ENCODE measurements around the gene CLIP2. TPM values are rescaled to one million over a fixed set of nuclear protein-coding genes. Genes with fewer than 3 reads are reported as not detected.

Gene CLIP2
- total and polyA plus RNA-seq, 2 of the 8 experiments (the other 6 are each of a cell fraction or from before 2014, with no cell fraction given): 8.3 to 41.5 TPM

DNA sequence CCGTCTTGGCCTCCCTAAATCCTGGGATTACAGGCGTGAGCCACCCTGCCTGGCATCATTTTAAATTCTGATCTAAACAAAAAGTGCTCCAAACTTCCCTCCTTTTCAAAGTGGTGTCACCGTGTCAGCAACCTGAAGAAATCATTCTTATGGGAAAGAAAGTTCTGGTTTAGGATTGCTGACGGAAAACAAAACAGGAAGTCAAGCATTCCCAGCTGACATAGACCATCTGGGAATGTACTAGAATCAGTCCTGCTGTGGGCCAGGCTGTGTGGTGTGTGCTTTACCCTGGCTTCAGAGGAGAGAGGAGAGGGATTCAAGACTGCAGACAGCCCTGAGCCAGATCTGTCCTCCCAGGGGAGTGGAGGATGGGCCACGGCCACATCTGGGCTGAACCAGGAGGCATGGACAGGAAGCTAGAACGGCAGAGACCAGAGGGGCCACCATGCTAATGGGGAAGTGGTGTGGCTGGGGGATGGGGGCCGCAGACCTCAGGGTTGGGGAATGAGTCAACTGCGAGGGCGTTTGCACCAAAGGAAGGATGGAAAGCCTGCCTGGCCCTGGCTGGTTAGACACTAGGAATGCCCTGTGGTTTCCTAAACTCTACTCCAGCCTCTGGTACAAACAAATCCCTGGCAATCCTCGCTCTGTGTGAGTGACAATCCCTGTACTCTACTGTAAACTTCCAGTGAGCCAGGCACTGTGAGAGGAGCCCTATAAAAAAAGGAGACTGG is 16.7 kb upstream of the CLIP2 start (continued):
- TF ChIP-seq KDM4A (IDR thresholded peaks at IDR 0.05; ENCODE audit: low read depth, low read length, severe bottlenecking) (no peak), EGR1 (IDR thresholded peaks at IDR 0.05; ENCODE audit: borderline replicate concordance, low read depth, low read length) (no peak), CTBP2 (IDR thresholded peaks at IDR 0.05; ENCODE audit: borderline replicate concordance, insufficient read depth, insufficient read length, low read length) (no peak), KDM1A (IDR thresholded peaks at IDR 0.05; ENCODE audit: borderline replicate concordance, low read length) (no peak), KDM5A (IDR thresholded peaks at IDR 0.05; ENCODE audit: low read length) (no peak)
- TF ChIP-seq, protein P1, sequence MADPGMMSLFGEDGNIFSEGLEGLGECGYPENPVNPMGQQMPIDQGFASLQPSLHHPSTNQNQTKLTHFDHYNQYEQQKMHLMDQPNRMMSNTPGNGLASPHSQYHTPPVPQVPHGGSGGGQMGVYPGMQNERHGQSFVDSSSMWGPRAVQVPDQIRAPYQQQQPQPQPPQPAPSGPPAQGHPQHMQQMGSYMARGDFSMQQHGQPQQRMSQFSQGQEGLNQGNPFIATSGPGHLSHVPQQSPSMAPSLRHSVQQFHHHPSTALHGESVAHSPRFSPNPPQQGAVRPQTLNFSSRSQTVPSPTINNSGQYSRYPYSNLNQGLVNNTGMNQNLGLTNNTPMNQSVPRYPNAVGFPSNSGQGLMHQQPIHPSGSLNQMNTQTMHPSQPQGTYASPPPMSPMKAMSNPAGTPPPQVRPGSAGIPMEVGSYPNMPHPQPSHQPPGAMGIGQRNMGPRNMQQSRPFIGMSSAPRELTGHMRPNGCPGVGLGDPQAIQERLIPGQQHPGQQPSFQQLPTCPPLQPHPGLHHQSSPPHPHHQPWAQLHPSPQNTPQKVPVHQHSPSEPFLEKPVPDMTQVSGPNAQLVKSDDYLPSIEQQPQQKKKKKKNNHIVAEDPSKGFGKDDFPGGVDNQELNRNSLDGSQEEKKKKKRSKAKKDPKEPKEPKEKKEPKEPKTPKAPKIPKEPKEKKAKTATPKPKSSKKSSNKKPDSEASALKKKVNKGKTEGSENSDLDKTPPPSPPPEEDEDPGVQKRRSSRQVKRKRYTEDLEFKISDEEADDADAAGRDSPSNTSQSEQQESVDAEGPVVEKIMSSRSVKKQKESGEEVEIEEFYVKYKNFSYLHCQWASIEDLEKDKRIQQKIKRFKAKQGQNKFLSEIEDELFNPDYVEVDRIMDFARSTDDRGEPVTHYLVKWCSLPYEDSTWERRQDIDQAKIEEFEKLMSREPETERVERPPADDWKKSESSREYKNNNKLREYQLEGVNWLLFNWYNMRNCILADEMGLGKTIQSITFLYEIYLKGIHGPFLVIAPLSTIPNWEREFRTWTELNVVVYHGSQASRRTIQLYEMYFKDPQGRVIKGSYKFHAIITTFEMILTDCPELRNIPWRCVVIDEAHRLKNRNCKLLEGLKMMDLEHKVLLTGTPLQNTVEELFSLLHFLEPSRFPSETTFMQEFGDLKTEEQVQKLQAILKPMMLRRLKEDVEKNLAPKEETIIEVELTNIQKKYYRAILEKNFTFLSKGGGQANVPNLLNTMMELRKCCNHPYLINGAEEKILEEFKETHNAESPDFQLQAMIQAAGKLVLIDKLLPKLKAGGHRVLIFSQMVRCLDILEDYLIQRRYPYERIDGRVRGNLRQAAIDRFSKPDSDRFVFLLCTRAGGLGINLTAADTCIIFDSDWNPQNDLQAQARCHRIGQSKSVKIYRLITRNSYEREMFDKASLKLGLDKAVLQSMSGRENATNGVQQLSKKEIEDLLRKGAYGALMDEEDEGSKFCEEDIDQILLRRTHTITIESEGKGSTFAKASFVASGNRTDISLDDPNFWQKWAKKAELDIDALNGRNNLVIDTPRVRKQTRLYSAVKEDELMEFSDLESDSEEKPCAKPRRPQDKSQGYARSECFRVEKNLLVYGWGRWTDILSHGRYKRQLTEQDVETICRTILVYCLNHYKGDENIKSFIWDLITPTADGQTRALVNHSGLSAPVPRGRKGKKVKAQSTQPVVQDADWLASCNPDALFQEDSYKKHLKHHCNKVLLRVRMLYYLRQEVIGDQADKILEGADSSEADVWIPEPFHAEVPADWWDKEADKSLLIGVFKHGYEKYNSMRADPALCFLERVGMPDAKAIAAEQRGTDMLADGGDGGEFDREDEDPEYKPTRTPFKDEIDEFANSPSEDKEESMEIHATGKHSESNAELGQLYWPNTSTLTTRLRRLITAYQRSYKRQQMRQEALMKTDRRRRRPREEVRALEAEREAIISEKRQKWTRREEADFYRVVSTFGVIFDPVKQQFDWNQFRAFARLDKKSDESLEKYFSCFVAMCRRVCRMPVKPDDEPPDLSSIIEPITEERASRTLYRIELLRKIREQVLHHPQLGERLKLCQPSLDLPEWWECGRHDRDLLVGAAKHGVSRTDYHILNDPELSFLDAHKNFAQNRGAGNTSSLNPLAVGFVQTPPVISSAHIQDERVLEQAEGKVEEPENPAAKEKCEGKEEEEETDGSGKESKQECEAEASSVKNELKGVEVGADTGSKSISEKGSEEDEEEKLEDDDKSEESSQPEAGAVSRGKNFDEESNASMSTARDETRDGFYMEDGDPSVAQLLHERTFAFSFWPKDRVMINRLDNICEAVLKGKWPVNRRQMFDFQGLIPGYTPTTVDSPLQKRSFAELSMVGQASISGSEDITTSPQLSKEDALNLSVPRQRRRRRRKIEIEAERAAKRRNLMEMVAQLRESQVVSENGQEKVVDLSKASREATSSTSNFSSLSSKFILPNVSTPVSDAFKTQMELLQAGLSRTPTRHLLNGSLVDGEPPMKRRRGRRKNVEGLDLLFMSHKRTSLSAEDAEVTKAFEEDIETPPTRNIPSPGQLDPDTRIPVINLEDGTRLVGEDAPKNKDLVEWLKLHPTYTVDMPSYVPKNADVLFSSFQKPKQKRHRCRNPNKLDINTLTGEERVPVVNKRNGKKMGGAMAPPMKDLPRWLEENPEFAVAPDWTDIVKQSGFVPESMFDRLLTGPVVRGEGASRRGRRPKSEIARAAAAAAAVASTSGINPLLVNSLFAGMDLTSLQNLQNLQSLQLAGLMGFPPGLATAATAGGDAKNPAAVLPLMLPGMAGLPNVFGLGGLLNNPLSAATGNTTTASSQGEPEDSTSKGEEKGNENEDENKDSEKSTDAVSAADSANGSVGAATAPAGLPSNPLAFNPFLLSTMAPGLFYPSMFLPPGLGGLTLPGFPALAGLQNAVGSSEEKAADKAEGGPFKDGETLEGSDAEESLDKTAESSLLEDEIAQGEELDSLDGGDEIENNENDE (IDR thresholded peaks at IDR 0.05; ENCODE audit: insufficient replicate concordance, low read length): no peak
- TF ChIP-seq, protein P2, sequence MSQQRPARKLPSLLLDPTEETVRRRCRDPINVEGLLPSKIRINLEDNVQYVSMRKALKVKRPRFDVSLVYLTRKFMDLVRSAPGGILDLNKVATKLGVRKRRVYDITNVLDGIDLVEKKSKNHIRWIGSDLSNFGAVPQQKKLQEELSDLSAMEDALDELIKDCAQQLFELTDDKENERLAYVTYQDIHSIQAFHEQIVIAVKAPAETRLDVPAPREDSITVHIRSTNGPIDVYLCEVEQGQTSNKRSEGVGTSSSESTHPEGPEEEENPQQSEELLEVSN (IDR thresholded peaks at IDR 0.05): no peak
- TF ChIP-seq, protein P3, sequence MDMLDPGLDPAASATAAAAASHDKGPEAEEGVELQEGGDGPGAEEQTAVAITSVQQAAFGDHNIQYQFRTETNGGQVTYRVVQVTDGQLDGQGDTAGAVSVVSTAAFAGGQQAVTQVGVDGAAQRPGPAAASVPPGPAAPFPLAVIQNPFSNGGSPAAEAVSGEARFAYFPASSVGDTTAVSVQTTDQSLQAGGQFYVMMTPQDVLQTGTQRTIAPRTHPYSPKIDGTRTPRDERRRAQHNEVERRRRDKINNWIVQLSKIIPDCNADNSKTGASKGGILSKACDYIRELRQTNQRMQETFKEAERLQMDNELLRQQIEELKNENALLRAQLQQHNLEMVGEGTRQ (IDR thresholded peaks at IDR 0.05; ENCODE audit: low read length): no peak
